HG03575 (cell line): ENCODE measurements around the gene TAF4.
"Not testable (repeated sequence)": the region's sequence is repeated elsewhere in the genome, so short reads cannot be mapped to it uniquely, and the experiment has no call there.

Experiments used
- ATAC-seq: cut with Tn5 transposase; IDR thresholded peaks from one replicate; pipeline ENCODE4 v1.9.1; 2021; ENCODE audit not compliant: unreplicated experiment, insufficient number of reproducible peaks, low FRiP score; ENCODE audit errors: extremely low read depth

Gene TAF4

DNA sequence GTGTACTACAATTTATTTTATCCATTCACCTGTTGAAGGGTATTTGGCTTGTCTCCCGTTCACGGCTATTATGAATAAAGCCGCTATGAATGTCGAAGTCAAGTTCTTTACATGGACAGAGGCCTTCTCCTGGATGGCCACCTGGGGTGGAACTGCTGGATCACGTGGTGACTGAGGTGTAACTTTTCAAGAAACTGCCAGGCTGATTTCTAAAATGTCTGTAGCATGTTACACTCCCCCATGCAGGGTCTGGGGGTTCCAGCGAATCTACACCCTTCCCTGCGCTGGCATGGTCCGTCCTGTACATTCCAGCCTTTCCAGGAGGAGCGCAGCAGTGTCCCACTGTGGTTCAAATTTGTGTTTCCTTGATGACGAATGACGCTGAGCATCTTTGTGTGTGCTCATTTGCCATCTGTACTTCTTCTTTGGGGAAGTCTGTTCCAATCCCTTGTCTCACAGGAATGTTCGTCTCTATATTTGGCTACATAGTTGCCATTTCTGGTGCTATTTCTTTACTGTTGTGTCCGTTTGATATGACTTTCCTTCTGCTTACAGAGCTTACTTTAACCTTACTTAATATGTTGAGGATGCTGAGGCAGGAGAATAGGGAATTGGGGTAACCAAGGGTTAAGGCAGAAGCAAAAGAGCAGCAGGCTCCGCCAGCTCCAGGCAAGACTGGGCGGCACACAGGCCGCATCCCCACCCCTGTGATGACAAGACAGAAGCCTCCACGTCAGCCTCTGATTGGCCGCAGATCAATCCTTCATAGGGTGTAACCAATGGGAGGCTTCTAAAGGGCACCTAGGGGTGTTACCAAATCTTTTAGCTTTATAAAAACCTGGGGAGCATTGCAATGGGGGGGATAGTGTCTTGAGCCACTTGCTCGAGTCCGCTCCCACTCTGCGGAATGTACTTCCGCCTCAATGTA is 106.6 kb downstream of the TAF4 start:
- no peak for ATAC-seq

- no peak for ATAC-seq
Observed at GRCh38 chr20:61957961-61958715, 107.5 kb downstream of the TAF4 start.

DNA sequence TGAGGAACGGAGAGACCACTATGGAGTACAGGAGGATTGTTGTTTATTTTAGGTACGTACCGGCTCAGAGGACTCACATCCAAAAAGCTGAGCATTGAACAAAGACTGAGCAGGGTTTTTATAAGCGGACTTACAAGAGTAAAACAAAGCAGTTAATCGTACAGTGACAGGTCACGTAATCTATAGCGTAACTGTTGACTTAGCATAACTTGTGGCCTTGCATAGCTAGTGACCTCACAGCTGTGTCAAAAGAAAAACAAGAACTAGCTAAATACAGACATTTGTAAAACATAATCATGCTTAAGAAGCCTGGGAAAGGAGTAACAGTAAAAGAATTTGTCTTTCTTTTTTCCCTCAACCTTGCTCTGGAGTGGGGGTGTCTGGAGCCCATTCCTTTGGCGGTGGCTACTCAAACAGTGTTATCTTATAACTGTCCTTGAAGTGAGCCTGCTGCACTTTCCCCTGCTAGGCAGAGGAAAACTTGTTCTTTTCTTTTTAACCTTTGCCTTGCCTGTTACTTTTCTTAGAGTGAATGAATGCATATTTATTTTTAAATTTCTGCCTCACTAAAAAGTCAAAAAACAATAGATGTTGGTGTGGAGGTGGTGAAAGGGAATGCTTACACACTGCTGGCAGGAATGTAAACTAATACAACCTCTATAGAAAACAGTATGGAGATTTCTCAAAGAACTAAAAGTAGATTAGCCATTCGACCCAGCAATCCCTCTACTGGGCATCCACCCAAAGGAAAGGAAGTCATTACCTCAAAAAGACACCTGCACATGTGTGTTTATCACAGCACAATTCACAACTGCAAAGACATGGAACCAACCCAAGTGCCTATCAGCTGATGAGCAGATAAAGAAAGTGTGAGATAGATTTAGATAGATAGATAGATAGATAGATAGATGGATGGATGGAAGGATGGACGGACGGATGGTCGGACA is 109.0 kb downstream of the TAF4 start:
- no peak for ATAC-seq

DNA sequence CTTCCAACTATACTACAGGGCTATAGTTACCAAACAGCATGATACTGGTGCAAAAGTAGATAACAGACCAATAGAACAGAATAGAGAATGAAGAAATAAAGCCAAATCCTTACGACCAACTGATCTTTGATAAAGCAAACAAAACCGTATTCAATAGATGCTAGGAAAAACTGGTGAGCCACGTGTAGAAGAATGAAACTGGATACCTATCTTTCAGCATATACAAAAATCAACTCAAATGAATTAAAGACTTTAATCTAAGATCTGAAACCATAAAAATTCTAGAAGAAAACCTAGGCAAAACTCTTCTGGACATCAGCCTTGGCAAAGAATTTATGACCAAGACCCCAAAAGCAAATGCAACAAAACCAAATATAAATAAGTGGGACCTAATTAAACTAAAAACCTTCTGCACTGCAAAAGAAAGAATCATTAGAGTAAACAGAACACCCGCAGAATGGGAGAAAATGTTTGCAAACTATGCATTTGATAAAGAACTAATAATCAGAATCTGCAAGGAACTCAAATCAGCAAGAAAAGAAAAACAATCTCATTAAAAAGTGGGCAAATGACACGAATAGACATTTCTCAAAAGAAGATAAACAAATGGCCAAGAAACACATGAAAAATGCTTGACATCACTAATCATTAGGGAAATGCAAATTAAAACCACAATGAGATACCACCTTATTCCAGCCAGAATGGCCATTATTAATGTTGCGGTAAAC is 109.8 kb downstream of the TAF4 start:
- ATAC-seq: no peak

DNA sequence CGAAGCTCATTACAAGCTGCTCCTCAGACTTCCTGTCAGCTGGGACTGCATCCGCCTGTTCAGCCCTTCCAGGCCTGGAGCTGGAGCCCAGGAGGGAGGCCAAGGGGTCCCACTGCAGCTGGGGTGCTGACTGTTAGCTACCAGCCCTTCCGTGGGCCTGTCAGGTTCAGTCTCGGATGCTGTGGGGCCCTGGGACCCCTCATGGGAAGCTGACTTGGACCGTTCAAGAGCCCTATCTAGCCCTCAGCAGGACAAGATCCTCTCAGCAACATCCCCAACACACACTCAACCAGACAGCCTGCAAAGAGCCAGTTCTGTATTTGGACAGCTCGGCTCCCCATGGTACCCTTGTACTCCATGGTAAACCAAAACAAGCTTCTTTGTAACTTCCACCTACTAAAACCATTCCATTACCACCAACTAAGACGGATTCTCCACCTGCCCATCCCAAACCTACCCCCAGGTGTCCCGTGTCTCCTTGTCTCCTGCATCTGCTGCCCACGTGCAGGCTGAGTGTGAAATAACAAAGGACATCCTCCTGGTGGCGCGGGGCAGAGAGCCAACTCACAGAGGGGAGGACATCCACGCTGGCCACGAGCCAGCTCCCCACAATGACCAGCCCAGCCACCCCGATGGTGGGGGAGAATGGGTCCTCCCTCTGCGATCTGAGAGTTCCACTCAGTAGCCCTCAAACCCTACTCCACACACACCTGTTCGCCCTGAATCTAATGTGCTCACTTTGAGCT is 111.2 kb downstream of the TAF4 start:
- ATAC-seq: no peak

GRCh38 chr20:61953037-61954021 is 112.4 kb downstream of the TAF4 start:
- ATAC-seq: no peak

- no peak for ATAC-seq
Observed at GRCh38 chr20:61951695-61952533, 113.8 kb downstream of the TAF4 start.

DNA sequence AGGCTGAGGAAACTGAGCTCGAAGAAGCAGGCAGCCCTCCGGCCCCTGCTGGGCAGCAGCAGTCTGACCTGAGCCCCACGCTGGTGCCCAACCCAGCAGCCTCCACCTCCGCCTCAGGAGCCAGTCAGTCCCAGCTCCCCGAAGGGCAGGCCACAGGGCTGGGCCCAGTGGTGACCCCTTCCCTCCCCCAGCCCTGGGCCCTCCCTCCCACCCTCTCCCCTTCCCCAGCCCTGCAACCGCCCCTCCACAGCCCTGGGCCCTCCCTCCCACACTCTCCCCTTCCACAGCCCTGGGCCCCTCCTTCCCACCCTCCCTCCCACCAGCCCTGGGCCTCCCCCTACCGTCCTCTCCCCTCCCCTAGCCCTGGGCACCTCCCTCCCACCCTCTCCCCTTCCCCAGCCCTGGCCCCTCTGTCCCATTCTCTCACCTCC is 115.0 kb downstream of the TAF4 start:
- no peak for ATAC-seq

DNA sequence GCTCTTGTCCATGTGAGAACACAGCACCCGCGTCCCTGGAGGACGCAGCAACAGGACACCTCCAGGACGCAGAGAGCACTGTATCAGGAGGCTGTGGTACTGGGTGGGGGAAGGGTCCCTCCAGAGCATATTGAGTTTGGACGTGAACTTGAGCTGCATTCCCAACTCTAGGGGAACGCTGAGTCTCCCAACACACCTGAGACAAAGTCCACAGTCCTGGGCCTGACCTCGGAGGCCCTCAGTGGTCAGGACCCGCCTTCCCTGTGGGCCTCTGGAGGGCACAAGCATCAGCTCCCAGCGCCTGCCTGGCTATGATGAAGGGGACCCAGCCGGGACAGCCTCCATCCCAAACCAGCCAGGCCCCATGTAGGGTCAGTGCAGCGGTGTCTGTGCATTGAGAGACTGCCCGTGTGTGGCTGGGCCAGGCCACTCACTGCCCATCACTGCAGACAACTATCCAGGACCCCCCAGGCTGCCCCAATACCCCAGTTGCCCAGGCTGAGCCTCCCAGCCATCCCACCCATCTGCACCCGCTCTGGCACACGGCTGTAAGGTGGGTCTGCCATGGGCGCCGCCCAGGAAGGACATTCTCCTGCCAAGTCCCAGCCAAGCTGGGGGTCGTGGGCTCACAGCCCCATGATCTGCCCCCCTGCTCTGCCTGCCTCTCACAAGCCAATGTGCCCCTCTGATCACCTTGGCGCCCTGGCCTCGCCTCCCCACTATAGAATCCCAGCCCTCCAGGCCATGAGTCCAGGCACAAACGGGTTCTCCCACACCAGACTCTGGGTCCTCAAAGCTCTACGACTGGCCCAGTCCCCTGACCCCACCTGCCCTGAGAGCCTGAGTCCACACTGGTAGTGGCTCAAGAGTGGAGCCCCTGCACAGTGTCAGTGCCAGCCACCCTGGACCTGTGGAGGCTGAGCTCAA is 115.7 kb downstream of the TAF4 start:
- no peak for ATAC-seq

DNA sequence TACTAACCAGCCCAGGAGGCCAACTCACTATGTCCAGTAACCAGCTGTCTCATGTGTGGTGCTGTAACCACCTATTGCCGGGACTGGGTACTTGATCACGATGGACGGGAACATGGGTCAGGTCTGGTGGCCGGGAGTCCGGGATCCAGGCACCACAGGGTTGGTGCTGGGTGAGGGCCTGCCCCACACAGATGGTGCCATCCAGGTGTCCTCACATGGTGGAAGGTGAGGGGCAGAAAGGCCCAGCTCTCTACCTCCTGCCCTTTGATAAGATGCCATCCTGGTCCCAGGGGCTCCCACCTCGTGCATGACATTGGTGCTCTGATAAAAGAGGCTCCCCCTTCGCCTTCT is 116.3 kb downstream of the TAF4 start:
- no peak for ATAC-seq

- no peak for ATAC-seq
Observed at GRCh38 chr20:61948586-61949362, 116.9 kb downstream of the TAF4 start.

DNA sequence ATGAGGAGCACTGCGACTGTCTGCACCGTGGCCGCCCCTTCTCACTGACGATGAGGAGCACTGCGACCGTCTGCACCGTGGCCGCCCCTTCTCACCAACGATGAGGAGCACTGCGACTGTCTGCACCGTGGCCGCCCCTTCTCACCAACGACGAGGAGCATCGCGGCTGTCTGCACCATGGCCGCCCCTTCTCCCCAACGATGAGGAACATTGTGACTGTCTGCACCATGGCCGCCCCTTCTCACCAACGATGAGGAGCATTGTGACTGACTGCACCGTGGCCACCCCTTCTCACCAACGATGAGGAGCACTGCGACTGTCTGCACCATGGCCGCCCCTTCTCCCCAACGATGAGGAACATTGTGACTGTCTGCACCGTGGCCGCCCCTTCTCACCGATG is 117.6 kb downstream of the TAF4 start:
- not testable (repeated sequence) for ATAC-seq

DNA sequence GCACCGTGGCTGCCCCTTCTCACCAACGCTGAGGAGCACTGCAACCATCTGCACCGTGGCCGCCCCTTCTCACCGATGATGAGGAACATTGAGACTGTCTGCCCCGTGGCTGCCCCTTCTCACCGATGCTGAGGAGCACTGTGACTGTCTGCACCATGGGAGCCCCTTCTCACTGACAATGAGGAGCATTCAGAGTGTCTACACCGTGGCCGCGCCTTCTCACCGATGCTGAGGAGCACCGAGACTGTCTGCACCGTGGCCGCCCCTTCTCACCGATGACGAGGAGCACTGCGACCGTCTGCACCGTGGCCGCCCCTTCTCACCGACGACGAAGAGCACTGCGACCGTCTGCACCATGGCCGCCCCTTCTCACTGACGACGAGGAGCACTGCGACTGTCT is 120.2 kb downstream of the TAF4 start:
- ATAC-seq: not testable (repeated sequence)

- not testable (repeated sequence) for ATAC-seq
Observed at GRCh38 chr20:61944967-61945366, 120.7 kb downstream of the TAF4 start.
